ENCODE results near the gene DUSP7. TPM values are rescaled to one million over a fixed set of nuclear protein-coding genes. Genes with fewer than 3 reads are reported as not detected.

The DUSP7 gene
- total RNA-seq, 1 experiment from 2014 or later = 13.1 TPM

DNA sequence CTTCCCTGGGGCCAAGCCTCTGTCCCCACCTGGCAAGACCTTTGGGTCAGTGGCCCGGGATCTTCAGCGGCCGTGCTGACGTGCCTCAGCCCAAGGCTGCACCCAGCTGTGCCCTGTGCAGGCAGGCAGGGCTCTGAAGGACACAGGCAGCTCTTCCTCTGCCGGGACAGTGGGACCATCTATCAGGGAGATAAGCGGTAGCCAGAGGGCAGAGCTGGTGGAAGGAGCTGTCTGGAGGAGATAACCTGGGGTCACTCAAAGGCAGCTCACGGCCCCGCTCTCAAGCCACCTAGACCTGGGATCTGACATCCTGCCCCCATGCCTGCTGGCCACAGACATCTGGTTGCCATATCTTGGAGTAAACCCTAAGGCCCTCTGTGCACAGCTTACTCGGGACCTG is 27.3 kb downstream of the DUSP7 start:
- intact Hi-C loops (cut with micrococcal nuclease; ENCODE audit: unreplicated experiment) = no loop called here
- ATAC-seq (no peak), DNase-seq (ENCODE audit: low read depth, low spot score) (no peak)
- Histone ChIP-seq H3K27ac (ENCODE audit: low read length) (no peak overlapping the region), H3K27me3 (ENCODE audit: control insufficient read depth, insufficient read depth, low read length) (no peaks in the 10 kb centered on the region), H3K9me3 (ENCODE audit: control insufficient read depth, insufficient read depth, low read depth, low read length) (no peaks in the 10 kb centered on the region), H3K4me3 (ENCODE audit: low read depth in 2 of 2, low read length in 2 of 2) (no peak overlapping the region), H3K4me1 (ENCODE audit: control insufficient read depth, insufficient read depth, low read length) (no peaks in the 10 kb centered on the region), H3K36me3 (ENCODE audit: control insufficient read depth, insufficient read depth, low read length) (no peaks in the 10 kb centered on the region)
- in situ Hi-C loops (cut with HindIII; ENCODE audit: low pct_unique_long_range_greater_than_20kb, low sequenced_read_pairs) = no loop called here
- CTCF ChIA-PET = no interaction called here
- TF ChIP-seq, protein P1, sequence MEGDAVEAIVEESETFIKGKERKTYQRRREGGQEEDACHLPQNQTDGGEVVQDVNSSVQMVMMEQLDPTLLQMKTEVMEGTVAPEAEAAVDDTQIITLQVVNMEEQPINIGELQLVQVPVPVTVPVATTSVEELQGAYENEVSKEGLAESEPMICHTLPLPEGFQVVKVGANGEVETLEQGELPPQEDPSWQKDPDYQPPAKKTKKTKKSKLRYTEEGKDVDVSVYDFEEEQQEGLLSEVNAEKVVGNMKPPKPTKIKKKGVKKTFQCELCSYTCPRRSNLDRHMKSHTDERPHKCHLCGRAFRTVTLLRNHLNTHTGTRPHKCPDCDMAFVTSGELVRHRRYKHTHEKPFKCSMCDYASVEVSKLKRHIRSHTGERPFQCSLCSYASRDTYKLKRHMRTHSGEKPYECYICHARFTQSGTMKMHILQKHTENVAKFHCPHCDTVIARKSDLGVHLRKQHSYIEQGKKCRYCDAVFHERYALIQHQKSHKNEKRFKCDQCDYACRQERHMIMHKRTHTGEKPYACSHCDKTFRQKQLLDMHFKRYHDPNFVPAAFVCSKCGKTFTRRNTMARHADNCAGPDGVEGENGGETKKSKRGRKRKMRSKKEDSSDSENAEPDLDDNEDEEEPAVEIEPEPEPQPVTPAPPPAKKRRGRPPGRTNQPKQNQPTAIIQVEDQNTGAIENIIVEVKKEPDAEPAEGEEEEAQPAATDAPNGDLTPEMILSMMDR (IDR thresholded peaks at IDR 0.05) = no peak
- no peak for TF ChIP-seq TCF7L2 (IDR thresholded peaks at IDR 0.05; ENCODE audit: low read depth, low read length)
- no peak for TF ChIP-seq POLR2AphosphoS5 (IDR thresholded peaks at IDR 0.05; ENCODE audit: low read depth, low read length)
- TF ChIP-seq, protein P2, sequence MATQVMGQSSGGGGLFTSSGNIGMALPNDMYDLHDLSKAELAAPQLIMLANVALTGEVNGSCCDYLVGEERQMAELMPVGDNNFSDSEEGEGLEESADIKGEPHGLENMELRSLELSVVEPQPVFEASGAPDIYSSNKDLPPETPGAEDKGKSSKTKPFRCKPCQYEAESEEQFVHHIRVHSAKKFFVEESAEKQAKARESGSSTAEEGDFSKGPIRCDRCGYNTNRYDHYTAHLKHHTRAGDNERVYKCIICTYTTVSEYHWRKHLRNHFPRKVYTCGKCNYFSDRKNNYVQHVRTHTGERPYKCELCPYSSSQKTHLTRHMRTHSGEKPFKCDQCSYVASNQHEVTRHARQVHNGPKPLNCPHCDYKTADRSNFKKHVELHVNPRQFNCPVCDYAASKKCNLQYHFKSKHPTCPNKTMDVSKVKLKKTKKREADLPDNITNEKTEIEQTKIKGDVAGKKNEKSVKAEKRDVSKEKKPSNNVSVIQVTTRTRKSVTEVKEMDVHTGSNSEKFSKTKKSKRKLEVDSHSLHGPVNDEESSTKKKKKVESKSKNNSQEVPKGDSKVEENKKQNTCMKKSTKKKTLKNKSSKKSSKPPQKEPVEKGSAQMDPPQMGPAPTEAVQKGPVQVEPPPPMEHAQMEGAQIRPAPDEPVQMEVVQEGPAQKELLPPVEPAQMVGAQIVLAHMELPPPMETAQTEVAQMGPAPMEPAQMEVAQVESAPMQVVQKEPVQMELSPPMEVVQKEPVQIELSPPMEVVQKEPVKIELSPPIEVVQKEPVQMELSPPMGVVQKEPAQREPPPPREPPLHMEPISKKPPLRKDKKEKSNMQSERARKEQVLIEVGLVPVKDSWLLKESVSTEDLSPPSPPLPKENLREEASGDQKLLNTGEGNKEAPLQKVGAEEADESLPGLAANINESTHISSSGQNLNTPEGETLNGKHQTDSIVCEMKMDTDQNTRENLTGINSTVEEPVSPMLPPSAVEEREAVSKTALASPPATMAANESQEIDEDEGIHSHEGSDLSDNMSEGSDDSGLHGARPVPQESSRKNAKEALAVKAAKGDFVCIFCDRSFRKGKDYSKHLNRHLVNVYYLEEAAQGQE (IDR thresholded peaks at IDR 0.05; ENCODE audit: insufficient read depth in 1 of 2, low read depth in 2 of 2, low read length in 1 of 2) = no peak
- no peak for TF ChIP-seq SIN3A (IDR thresholded peaks at IDR 0.05; ENCODE audit: borderline replicate concordance, insufficient read depth, low read depth, low read length)
- no TSS peak for BruUV-seq (replicated peaks)
- POLR2A ChIA-PET = no interaction called here

- ATAC-seq = no peak
- intact Hi-C loops (cut with micrococcal nuclease; ENCODE audit: unreplicated experiment) = no loop called here
These were observed 27.8 kb downstream of the DUSP7 start for GRCh38 chr3:52028572-52028971.

More at GRCh38 chr3:52028572-52028971, 27.8 kb downstream of the DUSP7 start:
- Histone ChIP-seq H3K27me3 (ENCODE audit: control insufficient read depth, insufficient read depth, low read length) (no peaks in the 10 kb centered on the region), H3K27ac (ENCODE audit: low read length) (no peak overlapping the region), H3K9me3 (ENCODE audit: control insufficient read depth, insufficient read depth, low read depth, low read length) (no peaks in the 10 kb centered on the region), H3K4me1 (ENCODE audit: control insufficient read depth, insufficient read depth, low read length) (no peaks in the 10 kb centered on the region), H3K4me3 (ENCODE audit: low read depth in 2 of 2, low read length in 2 of 2) (no peak overlapping the region), H3K36me3 (ENCODE audit: control insufficient read depth, insufficient read depth, low read length) (no peaks in the 10 kb centered on the region)
- TF ChIP-seq, protein P1 (IDR thresholded peaks at IDR 0.05) = no peak
- TF ChIP-seq POLR2AphosphoS5 (IDR thresholded peaks at IDR 0.05; ENCODE audit: low read depth, low read length) (no peak), SIN3A (IDR thresholded peaks at IDR 0.05; ENCODE audit: borderline replicate concordance, insufficient read depth, low read depth, low read length) (no peak), TCF7L2 (IDR thresholded peaks at IDR 0.05; ENCODE audit: low read depth, low read length) (no peak)
- TF ChIP-seq, protein P2 (IDR thresholded peaks at IDR 0.05; ENCODE audit: insufficient read depth in 1 of 2, low read depth in 2 of 2, low read length in 1 of 2) = no peak
- CTCF ChIA-PET = no interaction called here
- POLR2A ChIA-PET = no interaction called here
- in situ Hi-C loops (cut with HindIII; ENCODE audit: low pct_unique_long_range_greater_than_20kb, low sequenced_read_pairs) = no loop called here
- no TSS peak for BruUV-seq (replicated peaks)
- no peak for DNase-seq (ENCODE audit: low read depth, low spot score)
